ENCODE measurements around the gene ESRP2. TPM values are rescaled to one million over a fixed set of nuclear protein-coding genes. Genes with fewer than 3 reads are reported as not detected.
A peak's percentile ranks its signal among the peaks of the same experiment; 100 is the strongest.

ESRP2 gene
- total RNA-seq, 4 donors from 2014 or later: 61.3 to 87.5 (median 77.2) TPM

GRCh38 chr16:68235108-68235886 lies 630 bp downstream of the ESRP2 start:
- Histone ChIP-seq H3K4me1 (peaks cover 11 to 56% (median 39%) of the 10 kb centered on the region in 4 donors), H3K27ac (peak overlapping the region; percentile 91 to 94 (median 92)), H3K9me3 (no peaks in the 10 kb centered on the region), H3K4me3 (peak overlapping the region; percentile 33 to 62 (median 48)), H3K27me3 (no peaks in the 10 kb centered on the region), H3K36me3 (no peaks in the 10 kb centered on the region)
- in situ Hi-C loops (cut with MboI; ENCODE audit: low pct_ligation_motif_present in 1 of 4, low pct_unique_long_range_greater_than_20kb in 1 of 4, low sequenced_read_pairs in 3 of 4) (loop anchor here in 1 of 4 donors (25.0 kb wide), 1 partner anchor 148 kb away; the partner anchor contains the start of gene NFATC3), intact Hi-C loops (cut with DNase I; ENCODE audit: low total_unique reads) (loop anchor here (10.0 kb wide), 1 partner anchor 150 kb away; the partner anchor contains the start of gene NFATC3)
- no peak for TF ChIP-seq EP300 (IDR thresholded peaks at IDR 0.05; ENCODE audit: low read depth)
- no peak for TF ChIP-seq POLR2A (IDR thresholded peaks at IDR 0.05)
- TF ChIP-seq CTCF (IDR thresholded peaks at IDR 0.05): no peak
- no peak for TF ChIP-seq POLR2AphosphoS5 (IDR thresholded peaks at IDR 0.05)
- DNase-seq: peak; percentile 50
- WGBS, 2 donors (ENCODE audit: low coverage in 1 of 2): 26 to 44% methylated on average over 3 to 67 of the region's 73 CpGs

- in situ Hi-C loops (cut with MboI; ENCODE audit: low pct_ligation_motif_present in 1 of 4, low pct_unique_long_range_greater_than_20kb in 1 of 4, low sequenced_read_pairs in 3 of 4) (loop anchor here in 1 of 4 donors (25.0 kb wide), 1 partner anchor 147 kb away; the partner anchor contains the start of gene NFATC3), intact Hi-C loops (cut with DNase I; ENCODE audit: low total_unique reads) (loop anchor here (10.0 kb wide), 1 partner anchor 150 kb away; the partner anchor contains the start of gene NFATC3)
- H3K9me3 ChIP-seq: no peaks in the 10 kb centered on the region
- no peaks in the 10 kb centered on the region for H3K36me3 ChIP-seq
- DNase-seq: peak; percentile 97
- peak overlapping the region; percentile 91 to 94 (median 92) for H3K27ac ChIP-seq
- WGBS, 2 donors (ENCODE audit: low coverage in 1 of 2): 24 to 48% methylated on average over 4 to 13 of the region's 13 CpGs
- peaks cover 5 to 51% (median 33%) of the 10 kb centered on the region in 4 donors for H3K4me1 ChIP-seq
- H3K27me3 ChIP-seq: no peaks in the 10 kb centered on the region
- peak; percentile 66 to 90 (median 83) for TF ChIP-seq POLR2AphosphoS5 (IDR thresholded peaks at IDR 0.05)
- peak; percentile 71 for TF ChIP-seq POLR2A (IDR thresholded peaks at IDR 0.05)
- TF ChIP-seq CTCF (IDR thresholded peaks at IDR 0.05): no peak
- peak; percentile 66 for TF ChIP-seq EP300 (IDR thresholded peaks at IDR 0.05; ENCODE audit: low read depth)
- peak overlapping the region in 3 of 4 donors; percentile 46 to 62 (median 51) for H3K4me3 ChIP-seq
Observed at GRCh38 chr16:68234188-68235107, 1.5 kb downstream of the ESRP2 start.

- Histone ChIP-seq H3K36me3 (no peaks in the 10 kb centered on the region), H3K4me1 (peaks cover 5 to 57% (median 39%) of the 10 kb centered on the region in 4 donors), H3K27me3 (no peaks in the 10 kb centered on the region), H3K9me3 (no peaks in the 10 kb centered on the region), H3K27ac (peak overlapping the region; percentile 69 to 94 (median 92)), H3K4me3 (peak overlapping the region in 2 of 4 donors; percentile 20 to 34)
- in situ Hi-C loops (cut with MboI; ENCODE audit: low pct_ligation_motif_present in 1 of 4, low pct_unique_long_range_greater_than_20kb in 1 of 4, low sequenced_read_pairs in 3 of 4): loop anchor here in 1 of 4 donors (25.0 kb wide), 1 partner anchor 147 kb away; the partner anchor contains the start of gene NFATC3
- intact Hi-C loops (cut with DNase I; ENCODE audit: low total_unique reads): loop anchor here (10.0 kb wide), 1 partner anchor 149 kb away; the partner anchor contains the start of gene NFATC3
- TF ChIP-seq EP300 (IDR thresholded peaks at IDR 0.05; ENCODE audit: low read depth): no peak
- no peak for TF ChIP-seq CTCF (IDR thresholded peaks at IDR 0.05)
- TF ChIP-seq POLR2AphosphoS5 (IDR thresholded peaks at IDR 0.05): no peak
- TF ChIP-seq POLR2A (IDR thresholded peaks at IDR 0.05): no peak
- 60 to 69% methylated on average over 2 to 7 of the region's 8 CpGs for WGBS, 2 donors (ENCODE audit: low coverage in 1 of 2)
- no peak for DNase-seq
Observed at GRCh38 chr16:68233835-68234187, 2.1 kb downstream of the ESRP2 start.
